CD14-positive monocyte (primary cell): ENCODE measurements around the gene ARHGEF10L. TPM values are rescaled to one million over a fixed set of nuclear protein-coding genes. Genes with fewer than 3 reads are reported as not detected.

Experiments used
- DNase-seq, 3 donors: peaks; one replicate each; pipeline ENCODE4 v3.0.0-alpha.2; 2011 to 2022
- H2AFZ ChIP-seq: 2 replicates; pipeline ENCODE4 v1.6.0; 2012; ENCODE audit warnings: mild to moderate bottlenecking, low read depth, low read length, inconsistent platforms; ENCODE audit not compliant: insufficient read depth, poor library complexity, severe bottlenecking
- H3K27ac ChIP-seq, 2 donors: 1 replicate in 1 of 2; 2 replicates in 1 of 2; pipeline ENCODE4 v1.5.1; 2012 to 2013; ENCODE audit warnings: low read length in 2 of 2, control low read depth in 1 of 2, inconsistent platforms in 1 of 2, low read depth in 1 of 2, mild to moderate bottlenecking in 1 of 2
- H3K27me3 ChIP-seq, 2 donors: one replicate each; pipeline versions ENCODE4 v1.6.0 to v1.6.1; 2011 to 2013; ENCODE audit warnings: low read length in 2 of 2; ENCODE audit not compliant: control insufficient read depth in 2 of 2, insufficient read depth in 2 of 2
- H3K36me3 ChIP-seq, 2 donors: replicated peaks in 1 of 2; 1 replicate in 1 of 2; 2 replicates in 1 of 2; pipeline versions ENCODE4 v1.5.1 to v1.6.1; 2012 to 2013; ENCODE audit warnings: low read length in 2 of 2, control low read depth in 1 of 2, inconsistent platforms in 1 of 2, mild to moderate bottlenecking in 1 of 2; ENCODE audit not compliant: insufficient read depth in 2 of 2, control insufficient read depth in 1 of 2
- H3K4me1 ChIP-seq, 2 donors: 1 replicate in 1 of 2; 2 replicates in 1 of 2; pipeline versions ENCODE4 v1.5.1 to v1.6.1; 2012 to 2013; ENCODE audit warnings: low read length in 2 of 2, control low read depth in 1 of 2, inconsistent platforms in 1 of 2, mild to moderate bottlenecking in 1 of 2, moderate library complexity in 1 of 2; ENCODE audit not compliant: insufficient read depth in 2 of 2, control insufficient read depth in 1 of 2
- H3K4me2 ChIP-seq: replicated peaks from 2 replicates; pipeline ENCODE3; 2012; ENCODE audit warnings: low read length, moderate library complexity, mild to moderate bottlenecking; ENCODE audit not compliant: poor library complexity, severe bottlenecking; ENCODE audit errors: extremely low read depth
- H3K4me3 ChIP-seq, 3 experiments: fragments of 200-600 bp in 1 of 3; sonication (generic) in 1 of 3; replicated peaks in 1 of 3; 1 replicate in 2 of 3; 2 replicates in 1 of 3; pipeline ENCODE4 v1.5.1; 2011 to 2013; ENCODE audit warnings: low read length in 3 of 3, mild to moderate bottlenecking in 3 of 3, control low read depth in 2 of 3, low read depth in 2 of 3, inconsistent platforms in 1 of 3, moderate library complexity in 1 of 3
- H3K79me2 ChIP-seq: 2 replicates; pipeline ENCODE4 v1.6.0; 2012; ENCODE audit warnings: mild to moderate bottlenecking, control low read depth, inconsistent platforms, low read length, moderate library complexity; ENCODE audit not compliant: insufficient read depth
- H3K9ac ChIP-seq: 2 replicates; pipeline ENCODE4 v1.6.0; 2017; ENCODE audit warnings: low read length, mild to moderate bottlenecking; ENCODE audit not compliant: insufficient read depth, poor library complexity, severe bottlenecking
- H3K9me3 ChIP-seq, 2 donors: replicated peaks in 1 of 2; 1 replicate in 1 of 2; 2 replicates in 1 of 2; pipeline versions ENCODE4 v1.5.1 to v1.6.1; 2012 to 2013; ENCODE audit warnings: low read length in 2 of 2, control low read depth in 1 of 2; ENCODE audit not compliant: control insufficient read depth in 1 of 2, insufficient read depth in 1 of 2
- H4K20me1 ChIP-seq: 2 replicates; pipeline ENCODE4 v1.6.0; 2012; ENCODE audit warnings: mild to moderate bottlenecking, low read length, control low read depth, moderate library complexity; ENCODE audit not compliant: insufficient read depth
- H3K27ac Mint-ChIP-seq, 7 donors: one replicate each; pipeline ENCODE4 v1.8.0; 2020; ENCODE audit warnings: mild to moderate bottlenecking in 7 of 7, mixed read lengths in 7 of 7, moderate library complexity in 6 of 7, inconsistent platforms in 2 of 7
- H3K27me3 Mint-ChIP-seq, 3 donors: one replicate each; pipeline ENCODE4 v1.8.0; 2021 to 2022; ENCODE audit warnings: low read depth in 3 of 3, mild to moderate bottlenecking in 3 of 3, mixed read lengths in 3 of 3, moderate library complexity in 3 of 3, inconsistent platforms in 1 of 3
- H3K36me3 Mint-ChIP-seq, 2 donors: one replicate each; pipeline ENCODE4 v1.8.0; 2020; ENCODE audit warnings: mixed read lengths in 2 of 2, inconsistent platforms in 1 of 2, mild to moderate bottlenecking in 1 of 2
- H3K4me1 Mint-ChIP-seq: one replicate; pipeline ENCODE4 v1.8.0; 2020; ENCODE audit warnings: mild to moderate bottlenecking, mixed read lengths
- H3K4me3 Mint-ChIP-seq, 2 donors: one replicate each; pipeline ENCODE4 v1.8.0; 2020; ENCODE audit warnings: mild to moderate bottlenecking in 2 of 2, mixed read lengths in 2 of 2, moderate library complexity in 1 of 2
- H3K9me3 Mint-ChIP-seq, 7 donors: one replicate each; pipeline ENCODE4 v1.8.0; 2020 to 2022; ENCODE audit warnings: mixed read lengths in 7 of 7, mild to moderate bottlenecking in 6 of 7, moderate library complexity in 6 of 7, inconsistent platforms in 2 of 7
- CTCF ChIP-seq: fragments of 200-600 bp; IDR thresholded peaks from one replicate; pipeline ENCODE4 v1.8.0; 2022; ENCODE audit warnings: antibody characterized with exemption, mild to moderate bottlenecking
- WGBS: methylation state at CpG from one replicate; pipeline ENCODE4 v1.1.5; 2013; ENCODE audit warnings: missing lambda C conversion rate; ENCODE audit not compliant: insufficient coverage; 5-methylcytosine and 5-hydroxymethylcytosine counted together
- intact Hi-C, 2 donors: fragments of 100-400 bp; cut with micrococcal nuclease; formaldehyde crosslinking; loops; one replicate each; pipeline versions ENCODE4 v1.15.0 to v1.15.1; 2023
- polyA plus RNA-seq, 3 donors: library from polyadenylated mRNA; depleted of rRNA in 1 of 3; unstranded in 2 of 3; stranded (reverse) in 1 of 3; fragments of 300-500 nt in 2 of 3; fragments of >200 nt in 1 of 3; fragmentation: Illumina TruSeq in 2 of 3; gene quantifications; 1 replicate in 2 of 3; 2 replicates in 1 of 3; pipeline ENCODE4 v1.2.3, GENCODE V29; 2012 to 2021

ARHGEF10L gene
- polyA plus RNA-seq, 3 donors, result 20.7 to 95.7 (median 23.7) TPM

DNA sequence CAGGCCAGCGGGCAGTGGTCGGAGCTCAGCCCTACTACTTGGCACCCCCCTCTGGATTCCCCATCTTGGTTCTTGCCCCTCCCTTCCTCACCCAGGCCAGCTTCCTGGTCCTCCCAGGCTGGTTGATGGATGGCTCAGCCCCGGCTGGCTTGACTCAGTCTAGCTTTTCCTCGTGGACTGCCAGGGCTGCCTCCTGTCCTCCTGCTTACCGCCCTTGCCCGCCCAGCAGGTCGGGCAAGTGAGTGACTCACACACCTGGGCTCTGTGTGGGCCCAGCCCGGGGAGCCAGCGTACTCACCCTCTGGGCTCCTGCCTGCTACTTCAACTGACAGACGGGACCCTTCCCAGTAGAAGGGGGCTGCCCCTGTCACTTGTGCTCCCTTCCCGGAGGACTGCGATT lies 19.5 kb upstream of the ARHGEF10L start:
- Histone ChIP-seq H3K9me3 (no peaks in the 10 kb centered on the region), H3K36me3 (no peaks in the 10 kb centered on the region), H3K27ac (no peak overlapping the region), H3K4me1 (peaks cover 8 to 10% of the 10 kb centered on the region in 2 donors), H2AFZ (no peak overlapping the region), H3K27me3 (peaks cover 0 to 27% of the 10 kb centered on the region in 2 donors), H3K4me3 (no peak overlapping the region), H4K20me1 (no peaks in the 10 kb centered on the region), H3K4me2 (no peak overlapping the region), H3K9ac (no peak overlapping the region), H3K79me2 (no peaks in the 10 kb centered on the region)
- 71% methylated on average over 10 of the region's 12 CpGs for WGBS
- Mint-ChIP-seq H3K27ac (no peak overlapping the region), H3K36me3 (no peaks in the 10 kb centered on the region), H3K4me1 (peaks cover 13% of the 10 kb centered on the region), H3K27me3 (peaks cover 41 to 73% (median 56%) of the 10 kb centered on the region in 3 donors), H3K4me3 (no peak overlapping the region), H3K9me3 (peaks cover 0 to 3% (median 0%) of the 10 kb centered on the region in 7 donors)
- TF ChIP-seq CTCF, result no peak
- intact Hi-C loops, result no loop called here
- DNase-seq, result no peak

DNA sequence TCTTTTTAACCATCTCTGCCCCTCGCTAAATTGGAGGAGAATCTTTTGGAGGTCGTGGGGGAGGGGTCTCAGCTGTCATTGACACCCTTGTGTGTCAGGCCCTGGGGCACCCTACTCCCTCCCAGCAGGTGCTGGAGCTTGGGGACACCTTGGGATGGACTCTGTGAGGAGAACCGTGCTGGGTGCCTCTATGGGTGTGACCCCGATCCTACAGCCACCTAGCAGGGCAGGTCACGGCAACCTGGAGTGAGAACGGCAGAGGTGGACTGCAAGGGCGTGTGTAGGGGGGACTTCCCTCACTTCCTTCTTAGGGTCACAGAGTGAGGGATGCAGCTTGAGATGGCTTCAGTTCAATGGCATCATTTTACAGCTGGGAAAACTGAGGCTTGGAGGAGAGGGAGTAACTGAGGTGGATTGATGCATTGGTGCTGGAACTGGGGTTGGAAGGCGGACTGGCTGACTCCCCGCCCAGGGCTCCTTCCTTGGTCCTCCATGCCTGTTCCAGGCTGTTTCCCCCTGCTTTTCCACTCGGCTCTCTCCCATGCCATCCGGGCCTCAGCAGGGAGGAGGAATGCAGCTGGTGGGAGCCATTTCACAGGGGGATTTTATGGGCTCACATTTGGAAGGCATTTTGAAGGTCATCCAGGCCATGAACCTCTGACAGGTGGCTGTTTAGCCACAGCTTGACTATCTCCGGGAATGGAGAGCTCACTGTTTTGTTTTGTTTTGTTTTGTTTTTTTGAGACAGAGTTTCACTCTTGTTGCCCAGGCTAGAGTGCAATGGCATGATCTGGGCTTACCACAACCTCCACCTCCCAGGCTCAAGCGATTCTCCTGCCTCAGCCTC lies 18.8 kb upstream of the ARHGEF10L start:
- Histone ChIP-seq H3K27me3 (peaks cover 0 to 27% of the 10 kb centered on the region in 2 donors), H3K9me3 (no peaks in the 10 kb centered on the region), H3K9ac (no peak overlapping the region), H3K4me1 (peaks cover 7 to 8% of the 10 kb centered on the region in 2 donors), H3K79me2 (no peaks in the 10 kb centered on the region), H3K36me3 (no peaks in the 10 kb centered on the region), H4K20me1 (no peaks in the 10 kb centered on the region), H3K4me3 (no peak overlapping the region), H3K27ac (no peak overlapping the region), H2AFZ (no peak overlapping the region), H3K4me2 (no peak overlapping the region)
- 62% methylated on average over 2 of the region's 13 CpGs for WGBS
- Mint-ChIP-seq H3K27me3 (peaks cover 39 to 69% (median 54%) of the 10 kb centered on the region in 3 donors), H3K27ac (peak overlapping the region in 1 of 7 donors; percentile 40), H3K4me1 (peaks cover 10% of the 10 kb centered on the region), H3K4me3 (no peak overlapping the region), H3K9me3 (peaks cover 0 to 3% (median 0%) of the 10 kb centered on the region in 7 donors), H3K36me3 (no peaks in the 10 kb centered on the region)
- TF ChIP-seq CTCF, result no peak
- intact Hi-C loops, result no loop called here
- no peak for DNase-seq
